SH-SY5Y (cell line): Measurements from ENCODE around the gene CDC20.

ENCODE experiments used
- GATA2 ChIP-seq: IDR thresholded peaks from 2 replicates; pipeline ENCODE4 v1.6.1; 2011; ENCODE audit warnings: mild to moderate bottlenecking, low read depth, low read length
- GATA3 ChIP-seq: IDR thresholded peaks from 2 replicates; pipeline ENCODE4 v1.6.1; 2011; ENCODE audit warnings: low read depth, mild to moderate bottlenecking, low read length, moderate library complexity

DNA sequence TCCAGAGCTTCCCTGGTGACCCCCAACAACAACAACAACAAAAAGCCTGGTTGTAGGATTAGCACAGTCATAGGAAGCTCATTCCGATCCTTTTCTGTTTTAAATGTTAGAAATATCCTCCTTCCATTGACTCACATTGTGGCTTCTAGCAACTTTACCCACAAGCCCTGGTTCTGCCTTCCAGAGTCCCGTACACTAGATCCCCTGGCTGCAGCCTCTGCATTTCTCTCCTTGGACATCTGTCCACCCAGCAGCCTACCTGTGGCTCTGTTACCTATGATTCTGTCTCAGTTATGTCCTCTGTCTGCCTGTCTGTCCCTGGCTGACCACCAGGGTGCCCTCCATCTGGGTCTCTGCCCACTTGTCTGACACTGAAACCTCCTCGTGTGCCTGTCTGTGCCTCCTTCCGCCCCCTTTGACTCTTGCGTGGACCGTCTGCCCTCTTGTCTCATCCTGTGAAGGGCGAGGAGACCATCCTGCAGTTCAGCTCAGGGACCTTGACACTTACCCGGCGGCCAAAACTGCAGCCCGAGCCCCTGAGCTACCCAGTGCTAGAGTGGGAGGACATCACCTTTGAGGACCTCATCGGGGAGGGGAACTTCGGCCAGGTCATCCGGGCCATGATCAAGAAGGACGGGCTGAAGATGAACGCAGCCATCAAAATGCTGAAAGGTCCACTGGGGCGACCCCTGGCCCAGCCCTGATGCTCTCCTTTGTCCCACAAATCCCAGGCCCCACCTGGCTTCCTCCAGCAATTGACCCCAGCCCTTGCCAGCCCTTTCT, 41.9 kb upstream of the CDC20 start:
- TF ChIP-seq GATA3 (no peak), GATA2 (no peak)
